Activated effector memory CD4-positive, alpha-beta T cell treated with Interleukin-2 at 50 U/mL for 16 hours (primary cell): ENCODE results near the gene DGKI.
"Not testable (repeated sequence)": the region's sequence is repeated elsewhere in the genome, so short reads cannot be mapped to it uniquely, and the experiment has no call there.

Source experiments
- DNase-seq: peaks from one replicate; pipeline ENCODE4 v3.0.0-alpha.2; 2020

Gene DGKI

GRCh38 chr7:137728426-137728825 lies 118.3 kb downstream of the DGKI start:
- DNase-seq, result no peak

- no peak for DNase-seq
Observed at GRCh38 chr7:137727413-137727812, 119.4 kb downstream of the DGKI start.

DNA sequence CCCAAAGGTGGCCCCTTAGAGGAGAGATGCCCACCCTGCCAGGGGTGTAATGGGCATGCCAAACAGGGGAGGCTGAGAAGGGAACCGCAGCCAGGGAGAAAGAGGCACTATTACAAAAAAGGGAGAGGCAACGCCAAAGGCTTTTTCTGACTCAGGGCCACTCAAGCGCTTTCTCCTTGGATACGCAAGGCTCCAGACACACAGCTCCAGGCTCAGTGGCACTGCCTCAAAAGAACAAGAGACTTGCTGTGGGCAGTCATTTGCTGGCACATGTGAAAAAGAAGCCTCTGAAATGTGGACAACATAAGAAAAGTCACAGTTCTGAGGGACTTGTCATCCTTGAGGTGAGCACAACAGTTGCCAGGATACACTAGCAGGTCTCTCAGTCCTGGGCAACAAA lies 128.4 kb downstream of the DGKI start:
- DNase-seq, result no peak

- DNase-seq, result no peak
Observed at GRCh38 chr7:137717811-137718271, 128.9 kb downstream of the DGKI start.

DNA sequence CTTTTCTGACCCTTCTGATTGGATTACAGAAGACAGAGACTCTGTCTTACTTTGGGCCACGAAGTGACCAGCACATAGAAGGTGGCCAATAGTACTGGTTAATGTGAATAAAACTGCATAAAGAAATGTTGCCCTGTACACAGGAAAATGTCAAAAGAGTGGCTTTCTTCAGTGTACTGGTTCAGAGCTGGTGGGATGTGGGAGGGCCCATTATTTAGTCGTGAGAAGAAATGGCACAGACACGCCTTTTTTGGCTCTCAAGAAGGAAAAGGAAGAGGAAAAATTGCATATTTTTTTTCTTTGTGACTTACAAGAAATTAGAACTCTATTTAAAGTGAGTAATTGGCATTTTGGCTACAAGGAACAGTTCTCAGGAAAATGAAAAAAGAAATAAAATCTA lies 129.7 kb downstream of the DGKI start:
- DNase-seq, result no peak

GRCh38 chr7:137716061-137716460 lies 130.7 kb downstream of the DGKI start:
- DNase-seq, result no peak

DNA sequence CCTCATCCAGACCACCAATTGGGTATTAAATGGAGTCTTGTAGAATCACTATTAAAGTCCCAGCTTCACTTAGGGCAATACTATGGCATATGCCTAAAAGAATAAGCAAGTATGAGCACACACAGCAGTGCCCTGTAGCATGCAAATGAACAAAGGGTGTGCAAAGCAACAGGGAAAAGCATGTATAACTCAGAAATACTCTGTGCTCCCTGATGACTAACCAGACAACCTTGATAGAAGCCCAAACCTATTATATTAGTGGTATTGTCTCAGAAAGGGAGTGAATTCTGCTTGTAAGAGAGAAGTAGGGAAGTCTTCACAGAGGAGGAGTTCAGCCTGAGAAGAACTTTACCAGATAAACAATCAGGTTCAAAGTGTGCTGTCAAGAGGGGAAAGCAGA lies 131.2 kb downstream of the DGKI start:
- no peak for DNase-seq

- no peak for DNase-seq
Observed at GRCh38 chr7:137715121-137715520, 131.7 kb downstream of the DGKI start.

- not testable (repeated sequence) for DNase-seq
Observed at GRCh38 chr7:137706330-137706729, 140.4 kb downstream of the DGKI start.

DNA sequence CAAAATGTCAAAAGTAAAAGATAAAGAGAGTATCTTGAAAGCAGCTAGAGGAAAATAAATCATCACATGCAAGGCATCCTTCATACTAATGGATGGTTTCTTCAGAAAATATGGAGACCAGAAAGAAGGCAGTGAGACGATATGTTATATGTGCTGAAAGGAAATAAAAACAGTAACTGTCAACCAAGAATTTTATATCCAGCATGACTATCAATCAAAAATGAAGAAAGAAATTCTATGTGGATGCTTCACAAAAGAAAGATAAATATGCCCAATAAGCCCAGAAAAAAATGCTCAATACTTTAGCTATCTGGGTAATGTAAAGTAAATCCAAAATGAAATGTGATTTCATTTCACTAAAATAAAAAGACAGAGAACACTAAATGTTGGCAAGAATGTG lies 142.1 kb downstream of the DGKI start:
- DNase-seq, result no peak

DNA sequence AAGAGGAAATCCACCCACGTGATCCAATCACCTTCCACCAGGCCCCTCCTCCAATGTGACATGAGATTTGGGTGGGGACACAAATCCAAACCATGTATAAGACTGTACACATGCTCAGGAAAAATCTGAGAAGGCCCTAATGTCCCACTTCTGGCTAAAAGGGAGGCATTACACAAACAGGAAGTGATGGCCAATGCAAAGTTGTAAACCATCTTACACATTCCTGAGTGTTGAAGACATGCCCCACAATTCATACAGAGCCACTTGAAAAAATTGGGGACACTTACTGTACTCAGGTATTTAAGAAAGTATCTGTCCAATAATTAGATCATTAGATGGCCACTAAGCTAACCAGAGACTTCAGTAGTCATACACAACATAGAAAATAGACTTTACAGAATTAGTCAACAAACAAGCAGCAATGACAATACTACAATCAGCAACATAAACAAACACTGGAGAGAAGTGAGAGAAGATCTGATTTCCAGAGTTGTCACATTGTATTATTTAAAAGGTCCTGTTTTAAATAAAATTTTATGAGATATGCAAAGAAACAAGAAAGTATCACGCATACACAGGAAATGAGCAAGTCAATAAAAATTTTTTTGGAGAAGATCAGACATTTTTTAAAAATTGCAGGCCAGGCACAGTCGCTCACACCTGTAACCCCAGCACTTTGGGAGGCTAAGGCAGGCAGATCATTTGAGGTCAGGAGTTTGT lies 143.3 kb downstream of the DGKI start:
- no peak for DNase-seq

DNA sequence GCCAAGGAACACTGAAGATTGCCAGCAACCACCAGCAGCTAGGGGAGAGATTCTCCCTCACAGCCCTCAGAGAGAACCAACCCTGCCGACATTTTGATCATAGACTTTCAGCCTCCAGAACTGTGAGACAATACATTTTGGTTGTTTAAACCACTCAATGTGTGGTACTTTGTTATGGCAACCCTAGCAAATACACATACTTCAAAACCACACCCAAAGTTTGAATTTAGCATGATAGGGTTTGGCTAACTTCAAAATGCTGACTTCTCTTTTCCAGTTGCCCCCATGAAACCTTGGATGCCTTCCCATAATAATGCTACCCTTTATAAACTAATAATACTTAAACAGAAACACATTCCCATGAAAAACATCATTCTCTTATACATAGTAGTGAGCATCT lies 149.8 kb downstream of the DGKI start:
- no peak for DNase-seq

- DNase-seq, result no peak
Observed at GRCh38 chr7:137696376-137696775, 150.4 kb downstream of the DGKI start.

DNA sequence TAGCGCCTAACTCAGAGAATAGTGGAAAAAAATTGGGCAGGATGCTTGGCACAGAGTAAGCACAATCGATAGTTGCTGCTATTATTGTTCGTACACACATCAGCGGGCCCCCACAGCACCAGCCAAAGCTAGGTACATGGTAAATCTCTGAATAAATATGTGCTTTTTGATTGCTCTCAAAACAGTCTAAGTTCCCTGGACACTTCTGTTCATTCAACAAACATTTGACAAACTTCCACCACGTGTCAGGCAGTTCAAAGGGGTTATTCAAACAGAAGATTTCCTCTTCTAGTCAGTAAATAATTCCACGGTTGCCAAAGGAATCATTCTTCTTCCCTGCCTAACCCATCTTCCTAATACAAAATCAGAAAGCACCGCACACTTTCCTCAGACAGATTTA lies 150.8 kb downstream of the DGKI start:
- no peak for DNase-seq

DNA sequence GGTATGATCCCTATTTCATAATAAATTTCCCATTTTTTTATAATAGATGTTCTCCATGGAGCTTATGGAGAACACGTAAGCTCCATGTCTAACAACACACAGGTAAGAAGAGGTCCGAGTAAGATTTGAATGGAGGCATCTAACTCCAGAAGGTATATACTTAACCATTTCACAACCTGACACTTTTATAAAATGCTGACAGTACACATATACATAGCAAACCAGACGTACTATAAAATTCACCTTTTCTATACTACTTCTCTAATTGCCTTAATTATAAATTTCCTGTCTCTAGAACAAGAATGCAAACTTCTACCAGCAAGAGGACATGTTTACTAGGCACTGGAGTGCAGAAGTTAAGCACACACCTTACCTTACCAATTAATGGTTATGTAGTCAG lies 151.3 kb downstream of the DGKI start:
- DNase-seq, result no peak

- no peak for DNase-seq
Observed at GRCh38 chr7:137694405-137694804, 152.4 kb downstream of the DGKI start.

DNA sequence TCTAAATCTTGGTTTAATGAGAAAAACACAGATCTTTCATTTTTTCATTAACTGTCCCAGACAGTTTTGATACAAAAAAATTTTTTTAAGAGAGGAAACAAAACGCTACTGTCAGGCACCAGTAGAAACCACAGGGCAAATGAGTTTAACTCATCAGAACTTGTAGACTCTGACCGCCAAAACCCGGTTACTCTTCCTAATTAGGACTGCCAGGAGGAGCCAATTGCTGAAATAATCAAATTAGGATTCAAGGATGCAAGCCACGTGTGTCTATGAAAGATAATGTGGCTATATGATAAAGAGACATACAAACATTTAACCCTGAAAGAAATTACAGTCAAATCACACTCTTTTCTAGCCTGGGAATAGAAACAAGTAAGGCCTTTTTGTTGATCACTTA lies 154.4 kb downstream of the DGKI start:
- DNase-seq, result no peak

DNA sequence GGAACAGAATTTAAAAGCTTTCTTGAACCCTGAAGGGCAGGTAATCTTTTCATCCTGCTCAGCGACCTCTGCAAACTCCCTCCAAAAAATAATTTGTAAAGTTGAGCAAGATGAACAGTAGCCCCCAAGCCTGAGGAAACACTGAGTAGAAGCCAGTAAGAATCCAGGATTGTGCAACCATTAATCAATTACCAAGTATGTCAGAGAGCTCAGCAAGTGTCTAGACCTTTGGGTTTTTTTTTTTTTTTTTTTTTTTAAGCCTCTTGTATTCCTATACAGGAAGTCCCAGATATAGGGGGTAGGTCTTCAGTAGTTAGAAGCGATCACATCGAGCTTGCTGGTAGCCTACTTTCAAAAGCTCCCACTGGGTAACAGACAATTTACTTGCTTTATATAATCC lies 155.2 kb downstream of the DGKI start:
- no peak for DNase-seq

DNA sequence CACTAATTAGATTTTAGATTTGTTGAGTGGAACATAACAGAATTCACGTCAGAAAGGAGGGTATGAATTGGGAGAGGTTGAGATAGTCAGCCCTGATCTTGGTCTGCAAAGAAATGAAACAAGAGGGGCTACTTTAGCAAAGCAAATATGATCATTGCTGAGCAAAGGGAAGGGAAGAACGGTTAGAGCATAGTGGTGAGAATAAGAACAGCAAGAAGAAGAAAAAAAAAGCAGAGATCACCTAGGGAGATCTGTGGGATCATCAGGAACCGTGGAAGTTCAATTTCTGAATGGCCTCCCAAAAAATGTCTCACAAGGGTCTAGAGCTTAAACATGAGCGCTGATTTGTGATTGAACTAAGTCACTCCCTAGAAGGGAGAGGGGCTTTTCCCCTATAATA lies 156.1 kb downstream of the DGKI start:
- DNase-seq, result no peak

- no peak for DNase-seq
Observed at GRCh38 chr7:137689761-137690160, 157.0 kb downstream of the DGKI start.

DNA sequence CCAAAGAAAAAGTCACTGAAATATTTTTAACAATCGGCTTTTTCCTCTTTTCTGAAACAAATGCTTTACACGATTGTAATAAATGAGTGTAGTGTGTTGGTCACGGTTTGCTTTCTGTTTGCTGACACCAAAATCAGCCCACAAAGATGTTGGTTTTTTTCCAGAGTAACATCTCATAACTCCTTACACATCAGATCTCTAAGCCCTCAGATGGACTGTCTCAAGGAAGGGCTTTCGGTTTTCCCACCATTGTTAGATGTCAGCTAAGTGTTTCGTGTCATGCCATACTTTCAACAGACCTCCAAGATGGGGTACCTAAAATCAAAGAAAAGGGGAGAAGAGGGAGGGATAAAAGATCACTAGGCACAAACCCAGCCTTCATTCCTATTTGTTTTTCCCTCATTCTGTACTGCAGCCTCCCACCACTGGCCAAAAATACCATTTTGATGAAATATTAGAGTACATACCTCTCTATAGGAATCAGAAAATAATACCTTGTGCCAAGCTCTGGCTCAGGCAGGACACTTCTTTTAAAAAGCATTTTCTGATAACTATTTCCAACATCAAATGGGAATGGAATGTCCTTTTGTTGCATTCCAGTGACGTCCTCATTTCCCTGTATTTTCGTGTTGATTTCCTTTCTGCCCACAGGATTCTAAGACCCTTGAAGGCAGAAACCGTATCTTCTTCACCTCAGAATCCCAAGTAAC lies 159.1 kb downstream of the DGKI start:
- no peak for DNase-seq

DNA sequence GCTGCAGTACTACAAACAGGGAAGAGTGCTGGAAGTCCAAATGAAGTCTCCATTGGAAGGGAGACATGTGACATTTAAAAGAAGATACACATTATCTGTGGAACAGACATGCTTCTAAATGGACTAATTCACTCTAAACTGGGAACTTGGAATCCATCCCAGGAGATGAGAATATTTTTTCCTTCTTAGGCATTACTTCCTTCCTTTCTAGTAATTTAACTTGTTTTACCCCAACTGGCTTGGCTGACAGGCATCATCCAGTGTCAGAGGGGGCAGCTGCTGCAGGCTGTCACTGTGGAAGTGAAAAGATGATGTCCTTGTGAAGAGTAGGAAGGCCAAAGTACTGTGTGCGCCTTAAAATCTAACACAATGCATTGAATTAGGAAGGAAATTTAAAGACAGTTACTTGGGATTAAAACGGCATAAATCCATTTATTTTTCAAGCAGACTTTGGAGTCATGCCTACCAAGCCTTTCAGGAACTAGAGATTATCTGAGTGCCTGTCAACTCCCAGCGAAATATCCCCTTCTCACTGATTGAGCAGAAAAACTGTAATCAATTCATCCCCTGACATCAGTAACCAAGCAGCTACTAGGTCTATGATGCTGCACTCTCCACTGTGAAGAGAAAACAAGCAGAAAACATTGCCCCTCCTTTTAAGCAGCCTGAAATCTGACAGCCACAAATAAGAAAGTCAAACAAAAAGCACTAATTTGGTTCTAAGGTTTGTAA lies 161.2 kb downstream of the DGKI start:
- DNase-seq, result no peak

DNA sequence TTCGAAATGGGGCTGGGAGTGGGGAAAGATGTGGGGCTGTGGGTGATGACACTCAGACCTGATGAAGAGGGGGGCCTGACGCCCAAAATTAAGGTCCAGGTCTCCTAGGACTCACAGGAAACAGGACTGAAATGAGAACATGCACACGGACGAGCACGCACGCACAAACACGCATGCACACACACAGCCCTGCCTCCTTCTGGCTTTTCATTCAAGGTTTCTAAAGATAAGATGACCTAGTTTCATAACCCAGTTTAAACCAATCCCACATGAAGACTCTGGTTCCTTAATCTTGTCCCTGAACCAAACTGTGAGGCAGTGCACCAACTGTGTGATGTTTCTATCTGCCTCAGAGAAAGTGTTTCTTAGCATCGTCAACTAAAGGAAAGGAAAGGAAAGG lies 162.0 kb downstream of the DGKI start:
- no peak for DNase-seq

DNA sequence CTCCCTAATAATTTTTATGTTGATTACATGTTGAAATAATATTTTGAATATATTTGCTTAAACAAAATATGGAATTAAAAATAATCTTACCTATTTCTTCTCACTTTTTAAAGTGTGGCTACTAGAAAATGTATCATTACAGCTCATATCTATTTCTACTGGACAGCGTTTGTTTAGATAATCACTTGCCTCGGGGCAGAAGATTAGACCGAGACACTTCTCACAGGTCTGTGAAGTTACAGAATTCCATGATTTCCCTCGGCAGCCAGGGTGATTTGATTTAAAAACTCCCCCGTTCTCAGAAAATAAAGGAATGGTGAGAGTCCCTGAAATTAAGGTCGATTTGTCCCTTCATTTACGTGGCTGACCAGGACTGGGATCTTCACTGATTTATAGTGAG lies 162.5 kb downstream of the DGKI start:
- DNase-seq, result no peak
